HEK293 (cell line): ENCODE results near the gene CCDC8.

Experiments used
- CTCF ChIA-PET: fragments of 350-600 bp; formaldehyde crosslinking; extraction: SDS; loops from one replicate; lab custom pipeline; 2021; ENCODE audit warnings: antibody characterized with exemption; lab: Yijun Ruan, JAX
- POLR2A ChIA-PET: fragments of 300-600 bp; formaldehyde crosslinking; extraction: SDS; loops from one replicate; lab custom pipeline; 2020; ENCODE audit warnings: antibody characterized with exemption, inconsistent platforms; lab: Yijun Ruan, JAX
- H3K27ac ChIP-seq: fragments of 200-500 bp; sonication (Bioruptor generic); 2 replicates; pipeline ENCODE4 v1.5.1; 2014; ENCODE audit warnings: low read depth, low read length, control low read depth, inconsistent platforms; ENCODE audit errors: extremely low read depth
- H3K36me3 ChIP-seq, 2 experiments: fragments of 200-500 bp in 1 of 2; sonication (Bioruptor generic) in 1 of 2; 1 replicate in 1 of 2; 2 replicates in 1 of 2; pipeline ENCODE4 v1.5.1; 2014 to 2017; ENCODE audit warnings: inconsistent platforms in 2 of 2, low read length in 2 of 2; ENCODE audit not compliant: control insufficient read depth in 2 of 2, insufficient read depth in 1 of 2
- H3K4me1 ChIP-seq: fragments of 200-500 bp; sonication (Bioruptor generic); 2 replicates; pipeline ENCODE4 v1.5.1; 2014; ENCODE audit warnings: mild to moderate bottlenecking, low read length, inconsistent platforms; ENCODE audit not compliant: control insufficient read depth, insufficient read depth
- H3K4me3 ChIP-seq: 2 replicates; pipeline ENCODE4 v1.5.1; 2011; ENCODE audit warnings: low read depth, mild to moderate bottlenecking, control low read depth, low read length, moderate library complexity
- H3K9me3 ChIP-seq: fragments of 200-500 bp; sonication (Bioruptor generic); 2 replicates; pipeline ENCODE4 v1.5.1; 2014; ENCODE audit warnings: low read depth, low read length, inconsistent platforms; ENCODE audit not compliant: control insufficient read depth, insufficient read depth
- GLIS1 ChIP-seq: fragments of 450-650 bp; formaldehyde crosslinking; IDR thresholded peaks from 2 replicates; pipeline ENCODE4 v1.5.1; 2016; ENCODE audit warnings: missing biosample characterization, missing genetic modification characterization
- OVOL3 ChIP-seq: fragments of 450-650 bp; formaldehyde crosslinking; IDR thresholded peaks from 2 replicates; pipeline ENCODE4 v1.5.1; 2016; ENCODE audit warnings: missing biosample characterization, missing genetic modification characterization
- ZBTB49 ChIP-seq: fragments of 450-650 bp; formaldehyde crosslinking; IDR thresholded peaks from 2 replicates; pipeline ENCODE4 v1.5.1; 2016; ENCODE audit warnings: missing biosample characterization, missing genetic modification characterization, low read depth
- ZIC2 ChIP-seq: fragments of 450-650 bp; formaldehyde crosslinking; IDR thresholded peaks from 2 replicates; pipeline ENCODE4 v1.5.1; 2016; ENCODE audit warnings: missing biosample characterization, missing genetic modification characterization
- ZNF280C ChIP-seq: fragments of 450-650 bp; formaldehyde crosslinking; IDR thresholded peaks from 2 replicates; pipeline ENCODE4 v1.5.1; 2016; ENCODE audit warnings: missing biosample characterization, missing genetic modification characterization
- ZNF433 ChIP-seq: fragments of 450-650 bp; formaldehyde crosslinking; IDR thresholded peaks from 2 replicates; pipeline ENCODE4 v1.5.1; 2016; ENCODE audit warnings: missing biosample characterization, missing genetic modification characterization, low read depth
- ZNF580 ChIP-seq: fragments of 450-650 bp; formaldehyde crosslinking; IDR thresholded peaks from 2 replicates; pipeline ENCODE4 v1.5.1; 2016; ENCODE audit warnings: missing biosample characterization, missing genetic modification characterization
- ZNF585B ChIP-seq: fragments of 450-650 bp; formaldehyde crosslinking; IDR thresholded peaks from 2 replicates; pipeline ENCODE4 v1.5.1; 2016; ENCODE audit warnings: missing biosample characterization, missing genetic modification characterization
- ZNF600 ChIP-seq: fragments of 450-650 bp; formaldehyde crosslinking; IDR thresholded peaks from 2 replicates; pipeline ENCODE4 v1.5.1; 2016; ENCODE audit warnings: missing biosample characterization, missing genetic modification characterization
- ZNF692 ChIP-seq: fragments of 450-650 bp; formaldehyde crosslinking; IDR thresholded peaks from 2 replicates; pipeline ENCODE4 v1.5.1; 2016; ENCODE audit warnings: missing biosample characterization, missing genetic modification characterization

Gene CCDC8

GRCh38 chr19:46392837-46393236, 20.5 kb downstream of the CCDC8 start:
- Histone ChIP-seq H3K4me1 (no peaks in the 10 kb centered on the region), H3K36me3 (peaks cover 24 to 44% of the 10 kb centered on the region in 2 experiments)
- ChIA-PET CTCF (interaction anchor here (6.0 kb wide), 1 partner anchor 110 kb away, joined by 75 read pairs; no protein-coding TSS in a partner anchor), POLR2A (no interaction called here)
- no peak for TF ChIP-seq ZNF280C (tag by site-specific recombination)
- TF ChIP-seq ZNF580, result no peak
- TF ChIP-seq ZNF585B, result no peak
- no peak for TF ChIP-seq ZBTB49 (tag by site-specific recombination)
- no peak for TF ChIP-seq ZNF692 (tag by site-specific recombination)
- TF ChIP-seq, all 188 proteins: peak for 0
- H3K4me3 ChIP-seq, result no peak overlapping the region
- H3K9me3 ChIP-seq, result no peaks in the 10 kb centered on the region
- H3K27ac ChIP-seq, result no peak overlapping the region

GRCh38 chr19:46392252-46392801, 21.0 kb downstream of the CCDC8 start:
- H3K27ac ChIP-seq, result no peak overlapping the region
- TF ChIP-seq ZNF600 (0 out of 2 replicates have a peak, but pooled peaks have one; percentile 32), ZNF433 (tag by site-specific recombination) (no peak)
- H3K4me3 ChIP-seq, result no peak overlapping the region
- no peaks in the 10 kb centered on the region for H3K4me1 ChIP-seq
- CTCF ChIA-PET, result interaction anchor here (0.5 to 6.0 kb wide), 6 partner anchors 10 to 1350 kb away, joined by 3 to 75 read pairs (median 4); no protein-coding TSS in a partner anchor
- POLR2A ChIA-PET, result interaction anchor here (1.3 kb wide), 1 partner anchor 104 kb away, joined by 3 read pairs; the partner anchor contains the start of gene PNMA8B
- H3K36me3 ChIP-seq, result peaks cover 24 to 49% of the 10 kb centered on the region in 2 experiments
- no peaks in the 10 kb centered on the region for H3K9me3 ChIP-seq

- no peaks in the 10 kb centered on the region for H3K9me3 ChIP-seq
- no peaks in the 10 kb centered on the region for H3K4me1 ChIP-seq
- H3K36me3 ChIP-seq, result peaks cover 24 to 56% of the 10 kb centered on the region in 2 experiments
- peak; percentile 59 for TF ChIP-seq GLIS1
- TF ChIP-seq ZIC2 (tag by site-specific recombination), result peak; percentile 73
- no peak for TF ChIP-seq OVOL3 (tag by site-specific recombination)
- TF ChIP-seq, all 188 proteins: peak for 2
- ChIA-PET CTCF (interaction anchor here (0.5 to 6.0 kb wide), 6 partner anchors 10 to 1349 kb away, joined by 3 to 75 read pairs (median 4); no protein-coding TSS in a partner anchor), POLR2A (interaction anchor here (1.3 kb wide), 1 partner anchor 104 kb away, joined by 3 read pairs; the partner anchor contains the start of gene PNMA8B)
- Histone ChIP-seq H3K4me3 (no peak overlapping the region), H3K27ac (no peak overlapping the region)
Measured at GRCh38 chr19:46391296-46392251, 21.8 kb downstream of the CCDC8 start.
